ENCODE results near the gene FOXN4. TPM values are rescaled to one million over a fixed set of nuclear protein-coding genes. Genes with fewer than 3 reads are reported as not detected.

Gene FOXN4
- total and polyA plus RNA-seq, 2 donors (not counting 1 experiment from before 2014, with no cell fraction given), result not detected

GRCh38 chr12:109259545-109259895, 49.6 kb downstream of the FOXN4 start:
- Histone ChIP-seq H3K36me3 (ENCODE audit: control insufficient read depth, insufficient read depth, low read length) (no peaks in the 10 kb centered on the region), H3K4me3 (replicated peaks in 1 of 4; ENCODE audit: control extremely low read depth in 1 of 4, insufficient read depth in 1 of 4, low read depth in 3 of 4, low read length in 4 of 4) (no peak overlapping the region), H3K4me1 (ENCODE audit: control insufficient read depth, extremely low read depth, insufficient read depth, low read length) (no peaks in the 10 kb centered on the region), H3K79me2 (ENCODE audit: control insufficient read depth, insufficient read depth, low read length) (no peaks in the 10 kb centered on the region), H3K9me3 (ENCODE audit: control insufficient read depth, insufficient read depth, low read depth, low read length) (no peaks in the 10 kb centered on the region), H3K27ac (ENCODE audit: insufficient read depth, low read length) (no peak overlapping the region), H3K4me2 (ENCODE audit: extremely low read depth, insufficient read depth, low read length) (no peak overlapping the region), H2AFZ (ENCODE audit: low read length) (no peak overlapping the region), H3K27me3 (ENCODE audit: control insufficient read depth, insufficient read depth, low read length) (no peaks in the 10 kb centered on the region), H3K9ac (ENCODE audit: insufficient read depth, low read length) (no peak overlapping the region), H4K20me1 (ENCODE audit: control insufficient read depth, extremely low read depth, insufficient read depth, low read length) (no peaks in the 10 kb centered on the region)
- TF ChIP-seq, protein P1, sequence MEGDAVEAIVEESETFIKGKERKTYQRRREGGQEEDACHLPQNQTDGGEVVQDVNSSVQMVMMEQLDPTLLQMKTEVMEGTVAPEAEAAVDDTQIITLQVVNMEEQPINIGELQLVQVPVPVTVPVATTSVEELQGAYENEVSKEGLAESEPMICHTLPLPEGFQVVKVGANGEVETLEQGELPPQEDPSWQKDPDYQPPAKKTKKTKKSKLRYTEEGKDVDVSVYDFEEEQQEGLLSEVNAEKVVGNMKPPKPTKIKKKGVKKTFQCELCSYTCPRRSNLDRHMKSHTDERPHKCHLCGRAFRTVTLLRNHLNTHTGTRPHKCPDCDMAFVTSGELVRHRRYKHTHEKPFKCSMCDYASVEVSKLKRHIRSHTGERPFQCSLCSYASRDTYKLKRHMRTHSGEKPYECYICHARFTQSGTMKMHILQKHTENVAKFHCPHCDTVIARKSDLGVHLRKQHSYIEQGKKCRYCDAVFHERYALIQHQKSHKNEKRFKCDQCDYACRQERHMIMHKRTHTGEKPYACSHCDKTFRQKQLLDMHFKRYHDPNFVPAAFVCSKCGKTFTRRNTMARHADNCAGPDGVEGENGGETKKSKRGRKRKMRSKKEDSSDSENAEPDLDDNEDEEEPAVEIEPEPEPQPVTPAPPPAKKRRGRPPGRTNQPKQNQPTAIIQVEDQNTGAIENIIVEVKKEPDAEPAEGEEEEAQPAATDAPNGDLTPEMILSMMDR (conservative IDR thresholded peaks at IDR 0.05 in 1 of 2, IDR thresholded peaks at IDR 0.05 in 1 of 2; ENCODE audit: low read depth in 1 of 2, low read length in 2 of 2), result no peak
- no peak for TF ChIP-seq EZH2 (IDR thresholded peaks at IDR 0.05; ENCODE audit: low read length, missing control alignments)
- no peak for DNase-seq (ENCODE audit: low read depth in 2 of 2)

GRCh38 chr12:109258607-109259544, 50.2 kb downstream of the FOXN4 start:
- Histone ChIP-seq H3K27me3 (ENCODE audit: control insufficient read depth, insufficient read depth, low read length) (no peaks in the 10 kb centered on the region), H3K27ac (ENCODE audit: insufficient read depth, low read length) (no peak overlapping the region), H4K20me1 (ENCODE audit: control insufficient read depth, extremely low read depth, insufficient read depth, low read length) (no peaks in the 10 kb centered on the region), H3K79me2 (ENCODE audit: control insufficient read depth, insufficient read depth, low read length) (no peaks in the 10 kb centered on the region), H3K4me2 (ENCODE audit: extremely low read depth, insufficient read depth, low read length) (no peak overlapping the region), H3K4me3 (replicated peaks in 1 of 4; ENCODE audit: control extremely low read depth in 1 of 4, insufficient read depth in 1 of 4, low read depth in 3 of 4, low read length in 4 of 4) (no peak overlapping the region), H3K4me1 (ENCODE audit: control insufficient read depth, extremely low read depth, insufficient read depth, low read length) (no peaks in the 10 kb centered on the region), H3K9ac (ENCODE audit: insufficient read depth, low read length) (no peak overlapping the region), H3K9me3 (ENCODE audit: control insufficient read depth, insufficient read depth, low read depth, low read length) (no peaks in the 10 kb centered on the region), H3K36me3 (ENCODE audit: control insufficient read depth, insufficient read depth, low read length) (no peaks in the 10 kb centered on the region), H2AFZ (ENCODE audit: low read length) (no peak overlapping the region)
- DNase-seq (ENCODE audit: low read depth in 2 of 2), result no peak
- TF ChIP-seq EZH2 (IDR thresholded peaks at IDR 0.05; ENCODE audit: low read length, missing control alignments), result no peak
- TF ChIP-seq, protein P1 (conservative IDR thresholded peaks at IDR 0.05 in 1 of 2, IDR thresholded peaks at IDR 0.05 in 1 of 2; ENCODE audit: low read depth in 1 of 2, low read length in 2 of 2), result no peak

DNA sequence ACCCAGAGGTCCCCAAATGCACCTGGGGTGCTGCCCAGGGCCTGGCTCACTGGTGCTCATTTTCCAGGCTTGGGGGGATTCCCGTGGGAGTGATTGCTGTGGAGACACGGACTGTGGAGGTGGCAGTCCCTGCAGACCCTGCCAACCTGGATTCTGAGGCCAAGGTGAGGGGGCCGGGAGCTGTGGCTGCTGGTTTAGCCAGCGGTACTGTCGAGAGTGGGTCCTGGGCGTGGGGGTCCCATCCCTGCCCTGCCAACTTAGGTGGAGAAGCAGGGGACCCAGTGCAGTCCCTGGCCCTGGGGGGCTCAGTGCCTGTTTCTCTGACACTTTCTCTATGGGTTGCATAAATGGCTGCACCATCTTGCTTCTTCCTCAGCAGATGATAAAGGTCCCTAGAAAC, 50.9 kb downstream of the FOXN4 start:
- DNase-seq (ENCODE audit: low read depth in 2 of 2), result no peak
- no peaks in the 10 kb centered on the region for H3K36me3 ChIP-seq (ENCODE audit: control insufficient read depth, insufficient read depth, low read length)
- no peaks in the 10 kb centered on the region for H3K27me3 ChIP-seq (ENCODE audit: control insufficient read depth, insufficient read depth, low read length)
- H3K4me3 ChIP-seq (replicated peaks in 1 of 4; ENCODE audit: control extremely low read depth in 1 of 4, insufficient read depth in 1 of 4, low read depth in 3 of 4, low read length in 4 of 4), result no peak overlapping the region
- no peak overlapping the region for H3K9ac ChIP-seq (ENCODE audit: insufficient read depth, low read length)
- H3K79me2 ChIP-seq (ENCODE audit: control insufficient read depth, insufficient read depth, low read length), result no peaks in the 10 kb centered on the region
- no peaks in the 10 kb centered on the region for H3K4me1 ChIP-seq (ENCODE audit: control insufficient read depth, extremely low read depth, insufficient read depth, low read length)
- no peaks in the 10 kb centered on the region for H3K9me3 ChIP-seq (ENCODE audit: control insufficient read depth, insufficient read depth, low read depth, low read length)
- H4K20me1 ChIP-seq (ENCODE audit: control insufficient read depth, extremely low read depth, insufficient read depth, low read length), result no peaks in the 10 kb centered on the region
- no peak overlapping the region for H2AFZ ChIP-seq (ENCODE audit: low read length)
- no peak overlapping the region for H3K4me2 ChIP-seq (ENCODE audit: extremely low read depth, insufficient read depth, low read length)
- H3K27ac ChIP-seq (ENCODE audit: insufficient read depth, low read length), result no peak overlapping the region
- TF ChIP-seq EZH2 (IDR thresholded peaks at IDR 0.05; ENCODE audit: low read length, missing control alignments), result no peak
- TF ChIP-seq, protein P1 (conservative IDR thresholded peaks at IDR 0.05 in 1 of 2, IDR thresholded peaks at IDR 0.05 in 1 of 2; ENCODE audit: low read depth in 1 of 2, low read length in 2 of 2), result no peak

Data from fibroblast of lung (primary cell).